HepG2 (cell line): Measurements from ENCODE around the gene PRR36. TPM values are rescaled to one million over a fixed set of nuclear protein-coding genes. Genes with fewer than 3 reads are reported as not detected.

ENCODE experiments used
- MYC ChIP-seq: sonication (generic); formaldehyde crosslinking; IDR thresholded peaks from 2 replicates; pipeline ENCODE4 v1.9.0; 2021; ENCODE audit warnings: missing genetic modification reagents, borderline replicate concordance
- RBFOX2 ChIP-seq: fragments of 200-400 bp; formaldehyde crosslinking; IDR thresholded peaks from 2 replicates; pipeline ENCODE4 v1.6.1; 2017; ENCODE audit warnings: low read depth, mild to moderate bottlenecking, low read length
- RXRB ChIP-seq: IDR thresholded peaks from 2 replicates; pipeline ENCODE4 v1.6.1; 2016; ENCODE audit warnings: borderline replicate concordance, missing genetic modification reagents, missing compliant biosample characterization
- SIN3B ChIP-seq: fragments of 150-350 bp; IDR thresholded peaks from 2 replicates; pipeline ENCODE4 v1.6.1; 2014; ENCODE audit warnings: low read length
- TCF12 ChIP-seq, 2 experiments: fragments of 450-650 bp in 1 of 2; sonication (generic) in 1 of 2; formaldehyde crosslinking in 1 of 2; IDR thresholded peaks; 2 replicates each; pipeline versions ENCODE4 v1.6.1 to v1.8.0; 2017 to 2022; ENCODE audit warnings: antibody characterized with exemption in 1 of 2, mild to moderate bottlenecking in 1 of 2, missing genetic modification reagents in 1 of 2, moderate library complexity in 1 of 2
- TOE1 ChIP-seq: sonication (generic); formaldehyde crosslinking; IDR thresholded peaks from 2 replicates; pipeline ENCODE4 v1.4.0; 2020; ENCODE audit warnings: mild to moderate bottlenecking, missing genetic modification reagents
- TOPORS ChIP-seq: sonication (generic); formaldehyde crosslinking; IDR thresholded peaks from 2 replicates; pipeline ENCODE4 v1.8.0; 2023; ENCODE audit warnings: mild to moderate bottlenecking, missing genetic modification reagents
- ZNF292 ChIP-seq: sonication (generic); formaldehyde crosslinking; IDR thresholded peaks from 2 replicates; pipeline ENCODE4 v1.8.1; 2022; ENCODE audit warnings: mild to moderate bottlenecking, low read depth, missing genetic modification reagents, borderline replicate concordance
- ZNF335 ChIP-seq: sonication (generic); formaldehyde crosslinking; IDR thresholded peaks from 2 replicates; pipeline ENCODE4 v1.4.0; 2020; ENCODE audit warnings: missing genetic modification reagents
- ZNF441 ChIP-seq: sonication (generic); formaldehyde crosslinking; IDR thresholded peaks from 2 replicates; pipeline ENCODE4 v1.7.0; 2021; ENCODE audit warnings: missing genetic modification reagents, borderline replicate concordance
- ZNF451 ChIP-seq: sonication (generic); formaldehyde crosslinking; IDR thresholded peaks from 2 replicates; pipeline ENCODE4 v1.5.0; 2020; ENCODE audit warnings: mild to moderate bottlenecking, missing genetic modification reagents
- ZNF619 ChIP-seq: sonication (generic); formaldehyde crosslinking; IDR thresholded peaks from 2 replicates; pipeline ENCODE4 v1.4.0; 2020; ENCODE audit warnings: mild to moderate bottlenecking, missing genetic modification reagents
- ZNF749 ChIP-seq: sonication (generic); formaldehyde crosslinking; IDR thresholded peaks from 2 replicates; pipeline ENCODE4 v1.8.0; 2022; ENCODE audit warnings: mild to moderate bottlenecking, missing genetic modification reagents, moderate library complexity, borderline replicate concordance
- ZNF792 ChIP-seq: IDR thresholded peaks from 2 replicates; pipeline ENCODE4 v1.6.1; 2016
- ZUFSP ChIP-seq: sonication (generic); formaldehyde crosslinking; IDR thresholded peaks from 2 replicates; pipeline ENCODE4 v1.9.0; 2021; ENCODE audit warnings: missing genetic modification reagents, mild to moderate bottlenecking, borderline replicate concordance
- polyA plus RNA-seq, 8 experiments: library from polyadenylated mRNA; depleted of rRNA in 3 of 8; stranded (reverse) in 7 of 8; unstranded in 1 of 8; fragments of >200 nt; fragmentation: Illumina TruSeq in 4 of 8; extraction: Trizol in 4 of 8; gene quantifications; 2 replicates each; pipeline versions ENCODE4 v1.2.1 to v1.2.3, GENCODE V29; 2011 to 2016; ENCODE audit warnings: low read depth in 4 of 8, missing spikeins in 1 of 8, mixed read lengths in 1 of 8; ENCODE audit not compliant: insufficient read depth in 1 of 8
- total RNA-seq, 5 experiments: library from RNA; depleted of rRNA; stranded (reverse); fragments of >200 nt; fragmentation: Illumina TruSeq; extraction: Trizol; gene quantifications; 2 replicates each; pipeline ENCODE4 v1.2.3, GENCODE V29; 2016; ENCODE audit warnings: low read depth in 1 of 5
- TF ChIP-seq, protein P1 (sequence below): sonication (generic); formaldehyde crosslinking; IDR thresholded peaks from 2 replicates; pipeline ENCODE4 v1.4.0; 2020; ENCODE audit warnings: mild to moderate bottlenecking, missing genetic modification reagents
- TF ChIP-seq, protein P2 (sequence below): sonication (generic); formaldehyde crosslinking; IDR thresholded peaks from 2 replicates; pipeline ENCODE4 v1.5.0; 2020; ENCODE audit warnings: mild to moderate bottlenecking, missing genetic modification reagents
- TF ChIP-seq, protein P3 (sequence below), 2 experiments: sonication (generic) in 1 of 2; formaldehyde crosslinking in 1 of 2; IDR thresholded peaks; 2 replicates each; pipeline versions ENCODE4 v1.4.0 to v1.6.1; 2016 to 2020; ENCODE audit warnings: borderline replicate concordance in 1 of 2, low read depth in 1 of 2, mild to moderate bottlenecking in 1 of 2, missing genetic modification reagents in 1 of 2
- TF ChIP-seq, protein P4 (sequence below): sonication (generic); formaldehyde crosslinking; IDR thresholded peaks from 2 replicates; pipeline ENCODE4 v1.4.0; 2020; ENCODE audit warnings: missing genetic modification reagents; ENCODE audit errors: not compliant biosample characterization

Gene PRR36
- total and polyA plus RNA-seq, 2 of the 13 experiments (the other 11 are each of a cell fraction or from before 2014, with no cell fraction given): 0.07 to 0.17 TPM

GRCh38 chr19:7869453-7869909 is 4.7 kb downstream of the PRR36 start (continued):
- TF ChIP-seq ZUFSP (CRISPR knock-in tag) (no peak), ZNF792 (CRISPR knock-in tag) (no peak), ZNF749 (CRISPR knock-in tag) (no peak), RBFOX2 (peak; percentile 61), ZNF335 (CRISPR knock-in tag) (no peak), MYC (CRISPR knock-in tag) (peak; percentile 45; the same call in 1 of the 2 replicates), ZNF451 (CRISPR knock-in tag) (peak; percentile 91), SIN3B (no peak), TOPORS (0 out of 2 replicates have a peak, but pooled peaks have one; percentile 68), RXRB (CRISPR knock-in tag) (0 out of 2 replicates have a peak, but pooled peaks have one; percentile 4), ZNF292 (CRISPR knock-in tag) (no peak), TOE1 (no peak), ZNF441 (0 out of 2 replicates have a peak, but pooled peaks have one; percentile 3), TCF12 (IDR thresholded peaks at IDR 0.05) (no peak), TCF12 (CRISPR knock-in tag; IDR thresholded peaks at IDR 0.05) (peak; percentile 44; the same call in 1 of the 2 replicates), ZNF619 (CRISPR knock-in tag) (no peak)
- TF ChIP-seq, protein P1, sequence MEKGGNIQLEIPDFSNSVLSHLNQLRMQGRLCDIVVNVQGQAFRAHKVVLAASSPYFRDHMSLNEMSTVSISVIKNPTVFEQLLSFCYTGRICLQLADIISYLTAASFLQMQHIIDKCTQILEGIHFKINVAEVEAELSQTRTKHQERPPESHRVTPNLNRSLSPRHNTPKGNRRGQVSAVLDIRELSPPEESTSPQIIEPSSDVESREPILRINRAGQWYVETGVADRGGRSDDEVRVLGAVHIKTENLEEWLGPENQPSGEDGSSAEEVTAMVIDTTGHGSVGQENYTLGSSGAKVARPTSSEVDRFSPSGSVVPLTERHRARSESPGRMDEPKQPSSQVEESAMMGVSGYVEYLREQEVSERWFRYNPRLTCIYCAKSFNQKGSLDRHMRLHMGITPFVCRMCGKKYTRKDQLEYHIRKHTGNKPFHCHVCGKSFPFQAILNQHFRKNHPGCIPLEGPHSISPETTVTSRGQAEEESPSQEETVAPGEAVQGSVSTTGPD (CRISPR knock-in tag): no peak
- TF ChIP-seq, protein P2, sequence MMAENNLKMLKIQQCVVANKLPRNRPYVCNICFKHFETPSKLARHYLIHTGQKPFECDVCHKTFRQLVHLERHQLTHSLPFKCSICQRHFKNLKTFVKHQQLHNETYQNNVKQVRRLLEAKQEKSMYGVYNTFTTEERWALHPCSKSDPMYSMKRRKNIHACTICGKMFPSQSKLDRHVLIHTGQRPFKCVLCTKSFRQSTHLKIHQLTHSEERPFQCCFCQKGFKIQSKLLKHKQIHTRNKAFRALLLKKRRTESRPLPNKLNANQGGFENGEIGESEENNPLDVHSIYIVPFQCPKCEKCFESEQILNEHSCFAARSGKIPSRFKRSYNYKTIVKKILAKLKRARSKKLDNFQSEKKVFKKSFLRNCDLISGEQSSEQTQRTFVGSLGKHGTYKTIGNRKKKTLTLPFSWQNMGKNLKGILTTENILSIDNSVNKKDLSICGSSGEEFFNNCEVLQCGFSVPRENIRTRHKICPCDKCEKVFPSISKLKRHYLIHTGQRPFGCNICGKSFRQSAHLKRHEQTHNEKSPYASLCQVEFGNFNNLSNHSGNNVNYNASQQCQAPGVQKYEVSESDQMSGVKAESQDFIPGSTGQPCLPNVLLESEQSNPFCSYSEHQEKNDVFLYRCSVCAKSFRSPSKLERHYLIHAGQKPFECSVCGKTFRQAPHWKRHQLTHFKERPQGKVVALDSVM (CRISPR knock-in tag): peak; percentile 0; the same call in 1 of the 2 replicates
- TF ChIP-seq, protein P3, sequence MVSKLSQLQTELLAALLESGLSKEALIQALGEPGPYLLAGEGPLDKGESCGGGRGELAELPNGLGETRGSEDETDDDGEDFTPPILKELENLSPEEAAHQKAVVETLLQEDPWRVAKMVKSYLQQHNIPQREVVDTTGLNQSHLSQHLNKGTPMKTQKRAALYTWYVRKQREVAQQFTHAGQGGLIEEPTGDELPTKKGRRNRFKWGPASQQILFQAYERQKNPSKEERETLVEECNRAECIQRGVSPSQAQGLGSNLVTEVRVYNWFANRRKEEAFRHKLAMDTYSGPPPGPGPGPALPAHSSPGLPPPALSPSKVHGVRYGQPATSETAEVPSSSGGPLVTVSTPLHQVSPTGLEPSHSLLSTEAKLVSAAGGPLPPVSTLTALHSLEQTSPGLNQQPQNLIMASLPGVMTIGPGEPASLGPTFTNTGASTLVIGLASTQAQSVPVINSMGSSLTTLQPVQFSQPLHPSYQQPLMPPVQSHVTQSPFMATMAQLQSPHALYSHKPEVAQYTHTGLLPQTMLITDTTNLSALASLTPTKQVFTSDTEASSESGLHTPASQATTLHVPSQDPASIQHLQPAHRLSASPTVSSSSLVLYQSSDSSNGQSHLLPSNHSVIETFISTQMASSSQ (IDR thresholded peaks at IDR 0.05; ENCODE audit: low read depth): no peak
- TF ChIP-seq, protein P3 (CRISPR knock-in tag; IDR thresholded peaks at IDR 0.05; ENCODE audit: borderline replicate concordance): 0 out of 2 replicates have a peak, but pooled peaks have one; percentile 22
- TF ChIP-seq, protein P4, sequence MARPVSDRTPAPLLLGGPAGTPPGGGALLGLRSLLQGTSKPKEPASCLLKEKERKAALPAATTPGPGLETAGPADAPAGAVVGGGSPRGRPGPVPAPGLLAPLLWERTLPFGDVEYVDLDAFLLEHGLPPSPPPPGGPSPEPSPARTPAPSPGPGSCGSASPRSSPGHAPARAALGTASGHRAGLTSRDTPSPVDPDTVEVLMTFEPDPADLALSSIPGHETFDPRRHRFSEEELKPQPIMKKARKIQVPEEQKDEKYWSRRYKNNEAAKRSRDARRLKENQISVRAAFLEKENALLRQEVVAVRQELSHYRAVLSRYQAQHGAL (CRISPR knock-in tag): no peak
